ENCODE results near the gene CRPPA. TPM values are rescaled to one million over a fixed set of nuclear protein-coding genes. Genes with fewer than 3 reads are reported as not detected.

CRPPA gene
- total and polyA plus RNA-seq, 2 experiments from 2014 or later, result 3.3 to 3.4 TPM

- WGBS (ENCODE audit: low lambda C conversion rate, missing lambda C conversion rate), result 97% methylated on average over 1 of the region's 1 CpG
- DNase-seq (ENCODE audit: low spot score), result no peak
- peaks cover 11% of the 10 kb centered on the region for H3K4me1 ChIP-seq (ENCODE audit: insufficient read depth)
Observed at GRCh38 chr7:16419126-16419525, 2.2 kb downstream of the CRPPA start.

DNA sequence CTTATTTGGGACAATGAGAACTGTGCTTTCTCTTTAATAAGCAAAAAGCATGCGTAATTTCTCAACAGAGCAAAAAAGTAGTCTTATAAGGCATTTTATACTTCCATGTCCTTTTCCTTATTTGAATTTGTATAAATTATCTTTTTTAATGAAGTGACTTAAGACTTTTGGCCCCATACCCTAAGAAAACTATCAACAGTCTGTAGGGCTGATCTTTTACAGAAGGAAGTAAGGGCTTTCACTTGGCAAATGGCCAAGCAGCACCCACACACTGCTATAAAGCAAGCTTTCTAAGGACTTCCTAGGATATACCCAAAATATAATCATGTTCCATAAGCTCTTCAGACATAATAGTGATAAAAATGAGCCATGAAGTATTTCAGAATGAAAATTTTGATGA lies 3.4 kb downstream of the CRPPA start:
- H3K4me3 ChIP-seq, result no peak overlapping the region
- no peak overlapping the region for H2AFZ ChIP-seq
- H3K27me3 ChIP-seq, result no peaks in the 10 kb centered on the region
- no peak for TF ChIP-seq CTCF (IDR thresholded peaks at IDR 0.05; ENCODE audit: poor library complexity)
- TF ChIP-seq EZH2phosphoT487 (IDR thresholded peaks at IDR 0.05; ENCODE audit: low read depth, severe bottlenecking, unreplicated experiment), result no peak
- no peak for TF ChIP-seq EZH2 (IDR thresholded peaks at IDR 0.05; ENCODE audit: borderline replicate concordance)
- H3K27ac ChIP-seq, result no peak overlapping the region
- peaks cover 18% of the 10 kb centered on the region for H3K79me2 ChIP-seq
- no peak for DNase-seq (ENCODE audit: low spot score)
- no peaks in the 10 kb centered on the region for H3K9me3 ChIP-seq (ENCODE audit: low read depth)
- 65% methylated on average over 1 of the region's 1 CpG for WGBS (ENCODE audit: low lambda C conversion rate, missing lambda C conversion rate)
- H4K20me1 ChIP-seq (ENCODE audit: insufficient read depth, poor library complexity, severe bottlenecking), result no peaks in the 10 kb centered on the region
- H3K36me3 ChIP-seq (replicated peaks; ENCODE audit: insufficient read depth, low read depth), result no peaks in the 10 kb centered on the region
- no peak overlapping the region for H3K4me2 ChIP-seq
- H3K9me2 ChIP-seq (replicated peaks; ENCODE audit: insufficient read depth), result no peaks in the 10 kb centered on the region
- H3K4me1 ChIP-seq (ENCODE audit: insufficient read depth), result peaks cover 16% of the 10 kb centered on the region

More at GRCh38 chr7:16419126-16419525, 2.2 kb downstream of the CRPPA start:
- Histone ChIP-seq H3K4me3 (no peak overlapping the region), H3K36me3 (replicated peaks; ENCODE audit: insufficient read depth, low read depth) (no peaks in the 10 kb centered on the region), H3K27ac (no peak overlapping the region), H3K9me2 (replicated peaks; ENCODE audit: insufficient read depth) (no peaks in the 10 kb centered on the region), H3K9me3 (ENCODE audit: low read depth) (no peaks in the 10 kb centered on the region), H2AFZ (no peak overlapping the region), H3K79me2 (peaks cover 18% of the 10 kb centered on the region), H3K4me2 (no peak overlapping the region), H3K27me3 (no peaks in the 10 kb centered on the region), H4K20me1 (ENCODE audit: insufficient read depth, poor library complexity, severe bottlenecking) (no peaks in the 10 kb centered on the region)
- TF ChIP-seq CTCF (IDR thresholded peaks at IDR 0.05; ENCODE audit: poor library complexity), result no peak
- TF ChIP-seq EZH2phosphoT487 (IDR thresholded peaks at IDR 0.05; ENCODE audit: low read depth, severe bottlenecking, unreplicated experiment), result no peak
- no peak for TF ChIP-seq EZH2 (IDR thresholded peaks at IDR 0.05; ENCODE audit: borderline replicate concordance)

- no peak overlapping the region for H3K27ac ChIP-seq
Observed at GRCh38 chr7:16416289-16417282, 4.8 kb downstream of the CRPPA start.

More at GRCh38 chr7:16416289-16417282, 4.8 kb downstream of the CRPPA start:
- Histone ChIP-seq H3K4me1 (ENCODE audit: insufficient read depth) (peaks cover 9% of the 10 kb centered on the region), H3K36me3 (replicated peaks; ENCODE audit: insufficient read depth, low read depth) (no peaks in the 10 kb centered on the region), H4K20me1 (ENCODE audit: insufficient read depth, poor library complexity, severe bottlenecking) (no peaks in the 10 kb centered on the region), H3K79me2 (peaks cover 18% of the 10 kb centered on the region), H3K4me2 (no peak overlapping the region), H2AFZ (no peak overlapping the region), H3K4me3 (no peak overlapping the region), H3K9me3 (ENCODE audit: low read depth) (no peaks in the 10 kb centered on the region), H3K27me3 (no peaks in the 10 kb centered on the region), H3K9me2 (replicated peaks; ENCODE audit: insufficient read depth) (no peaks in the 10 kb centered on the region)
- WGBS (ENCODE audit: low lambda C conversion rate, missing lambda C conversion rate), result 90% methylated on average over 7 of the region's 7 CpGs
- DNase-seq (ENCODE audit: low spot score), result no peak
- no peak for TF ChIP-seq EZH2 (IDR thresholded peaks at IDR 0.05; ENCODE audit: borderline replicate concordance)
